Camera-type eye (tissue), 1 donor: Measurements from ENCODE around the gene WDR13. TPM values are rescaled to one million over a fixed set of nuclear protein-coding genes. Genes with fewer than 3 reads are reported as not detected.

Experiments
- total RNA-seq: library from RNA; depleted of rRNA; stranded (reverse); fragments of >200 nt; gene quantifications from one replicate; pipeline ENCODE4 v1.2.3, GENCODE V29; 2014

Gene WDR13
- total RNA-seq = 83.1 TPM

DNA sequence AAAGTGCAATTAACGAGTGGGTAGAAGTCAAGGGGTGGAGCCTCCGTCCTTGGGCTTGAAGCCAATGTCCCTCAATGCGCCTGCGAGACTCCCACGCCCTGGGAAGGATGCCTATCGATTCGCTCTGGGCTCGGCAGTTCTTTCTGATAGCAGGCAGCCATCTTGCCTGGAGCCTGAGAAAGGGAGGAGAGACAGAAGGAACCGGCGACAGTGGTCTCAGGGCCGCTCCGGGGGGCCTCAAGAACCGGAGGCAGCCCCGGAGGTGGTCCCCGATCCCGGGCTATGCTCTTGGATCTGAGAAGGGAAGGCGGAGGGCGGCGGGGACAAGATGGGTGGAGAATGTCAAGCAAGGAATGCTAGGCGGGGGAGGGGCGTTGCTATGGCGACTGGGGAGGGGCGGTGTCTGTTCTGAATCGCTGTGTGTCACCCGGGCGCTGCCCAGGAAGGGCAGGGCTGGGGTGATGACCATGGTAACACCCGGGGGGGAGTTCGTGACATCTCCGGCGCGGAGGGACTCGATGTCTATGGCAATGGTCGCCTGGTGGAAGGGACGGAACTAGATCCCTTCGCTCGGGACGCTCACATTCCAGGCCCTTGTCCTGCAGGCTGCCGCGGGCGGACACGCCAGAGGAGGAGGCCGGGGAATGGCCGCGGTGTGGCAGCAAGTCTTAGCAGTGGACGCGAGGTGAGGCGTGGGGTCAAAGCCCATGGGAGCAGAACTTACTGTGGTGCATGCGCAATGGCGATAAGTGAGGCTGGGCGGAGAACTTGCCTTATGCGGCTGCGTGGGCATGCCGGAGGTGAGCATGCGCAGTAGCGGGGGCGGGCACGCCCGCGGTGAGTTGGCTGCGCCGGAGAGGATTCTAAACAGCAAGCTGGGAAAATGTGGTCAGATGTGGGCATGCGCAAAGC lies at the start of gene WDR13:
TSS of gene WDR13 (plus strand) at position 140 of the 912 bp plus-strand sequence. CDS start at position 645, 505 bp downstream.

DNA sequence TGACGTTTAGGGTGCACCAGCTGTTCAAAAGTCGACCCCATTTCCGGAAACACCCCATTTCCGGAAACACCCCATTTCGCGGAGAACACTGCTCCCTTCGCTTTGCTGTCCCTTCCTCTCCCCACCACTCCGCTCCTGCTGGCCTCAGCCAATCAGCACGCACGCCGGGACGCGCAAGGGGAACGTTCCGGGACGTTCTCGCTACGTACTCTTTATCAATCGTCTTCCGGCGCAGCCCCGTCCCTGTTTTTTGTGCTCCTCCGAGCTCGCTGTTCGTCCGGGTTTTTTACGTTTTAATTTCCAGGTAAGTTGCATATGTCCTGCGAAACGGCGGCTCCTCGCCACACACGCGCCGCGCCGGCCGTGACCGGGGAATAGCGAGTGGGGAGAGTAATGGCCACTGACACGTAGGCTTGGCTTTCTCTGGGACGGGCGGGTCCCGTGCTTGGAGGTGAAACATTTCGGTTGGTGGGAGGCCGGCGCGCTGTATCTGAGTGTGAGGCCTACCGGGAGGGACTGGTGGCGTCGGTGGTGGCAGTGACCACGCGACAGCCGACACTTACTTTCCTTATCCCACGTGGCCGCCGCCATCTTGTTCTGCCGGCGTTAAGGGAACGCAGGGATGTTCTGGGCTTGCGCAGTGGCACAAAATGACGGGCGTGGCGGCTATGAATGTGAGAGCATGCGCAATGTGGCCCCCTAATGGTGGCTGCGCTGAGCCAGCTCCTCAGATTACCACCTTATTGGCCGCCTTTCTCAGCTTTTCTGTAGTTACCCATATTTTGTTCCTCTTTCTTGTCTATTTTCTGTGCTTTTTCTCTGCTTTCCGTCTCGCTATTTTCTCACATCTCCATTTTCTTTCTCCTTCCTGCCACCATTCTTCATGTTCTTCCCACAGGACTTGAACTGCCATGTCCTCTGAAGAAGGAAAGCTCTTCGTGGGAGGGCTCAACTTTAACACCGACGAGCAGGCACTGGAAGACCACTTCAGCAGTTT lies 22.7 kb upstream of the WDR13 start, which contains the start of gene RBM3:
TSS of gene RBM3 (plus strand) at position 215 of the 997 bp plus-strand sequence. CDS start at position 912, 697 bp downstream.

Other genes starting within 250 kb of the WDR13 start
- gene SSX3, start 240.8 kb upstream of the WDR13 start, total RNA-seq = not detected
- not detected for gene SSX4, start 214.0 kb upstream of the WDR13 start, total RNA-seq
- gene SSX4B, start 185.5 kb upstream of the WDR13 start, total RNA-seq = not detected
- 103 TPM for gene SLC38A5, start 127.2 kb upstream of the WDR13 start, total RNA-seq
- gene FTSJ1, start 121.3 kb upstream of the WDR13 start, total RNA-seq = 59.1 TPM
- gene PORCN, start 88.5 kb upstream of the WDR13 start, total RNA-seq = 13.7 TPM
- gene EBP, start 75.7 kb upstream of the WDR13 start, total RNA-seq = 21.9 TPM
- gene TBC1D25, start 57.8 kb upstream of the WDR13 start, total RNA-seq = 10.0 TPM
- gene RBM3, start 23.0 kb upstream of the WDR13 start, total RNA-seq = 124 TPM
- 3.5 TPM for gene WAS, start 86.3 kb downstream of the WDR13 start, total RNA-seq
- 4.3 TPM for gene SUV39H1, start 99.2 kb downstream of the WDR13 start, total RNA-seq
- not detected for gene GLOD5, start 164.3 kb downstream of the WDR13 start, total RNA-seq
- 0.44 TPM for gene GATA1, start 189.1 kb downstream of the WDR13 start, total RNA-seq
- 147 TPM for gene HDAC6, start 204.6 kb downstream of the WDR13 start, total RNA-seq
- not detected for gene ERAS, start 229.0 kb downstream of the WDR13 start, total RNA-seq
- 46.4 TPM for gene PCSK1N, start 238.1 kb downstream of the WDR13 start, total RNA-seq